NCI-H1436 treated with DMSO at 0.1 percent for 48 hours (cell line): ENCODE data around the gene ATF2.
"Not testable (repeated sequence)": the region's sequence is repeated elsewhere in the genome, so short reads cannot be mapped to it uniquely, and the experiment has no call there.

Experiments used
- DNase-seq: peaks from one replicate; lab custom pipeline; 2025; lab: John Stamatoyannopoulos, UW

Gene ATF2

GRCh38 chr2:175166216-175166824, 1.7 kb downstream of the ATF2 start:
- no peak for DNase-seq

GRCh38 chr2:175164235-175164634, 3.8 kb downstream of the ATF2 start:
- no peak for DNase-seq

- no peak for DNase-seq
Observed at GRCh38 chr2:175158894-175159293, 9.1 kb downstream of the ATF2 start.

- no peak for DNase-seq
Observed at GRCh38 chr2:175156534-175156933, 11.5 kb downstream of the ATF2 start.

- DNase-seq = no peak
Observed at GRCh38 chr2:175154661-175155082, 13.3 kb downstream of the ATF2 start.

GRCh38 chr2:175152242-175152641, 15.8 kb downstream of the ATF2 start:
- no peak for DNase-seq

- no peak for DNase-seq
Observed at GRCh38 chr2:175151791-175152190, 16.2 kb downstream of the ATF2 start.

- DNase-seq = no peak
Observed at GRCh38 chr2:175147186-175147585, 20.8 kb downstream of the ATF2 start.

- DNase-seq = no peak
Observed at GRCh38 chr2:175143678-175144077, 24.3 kb downstream of the ATF2 start.

- no peak for DNase-seq
Observed at GRCh38 chr2:175143191-175143590, 24.8 kb downstream of the ATF2 start.

GRCh38 chr2:175140332-175140731, 27.7 kb downstream of the ATF2 start:
- DNase-seq = no peak

GRCh38 chr2:175137793-175138192, 30.2 kb downstream of the ATF2 start:
- DNase-seq = no peak

GRCh38 chr2:175136334-175137215, 31.4 kb downstream of the ATF2 start:
- DNase-seq = no peak

- DNase-seq = no peak
Observed at GRCh38 chr2:175135862-175136261, 32.1 kb downstream of the ATF2 start.

- DNase-seq = no peak
Observed at GRCh38 chr2:175135177-175135576, 32.8 kb downstream of the ATF2 start.

- no peak for DNase-seq
Observed at GRCh38 chr2:175131252-175131651, 36.8 kb downstream of the ATF2 start.

GRCh38 chr2:175126661-175127060, 41.3 kb downstream of the ATF2 start:
- DNase-seq = no peak

GRCh38 chr2:175123254-175123653, 44.7 kb downstream of the ATF2 start:
- DNase-seq = no peak

GRCh38 chr2:175111200-175111657, 56.8 kb downstream of the ATF2 start:
- DNase-seq = no peak

- not testable (repeated sequence) for DNase-seq
Observed at GRCh38 chr2:175108091-175108490, 59.9 kb downstream of the ATF2 start.

- no peak for DNase-seq
Observed at GRCh38 chr2:175107146-175107545, 60.9 kb downstream of the ATF2 start.

- DNase-seq = no peak
Observed at GRCh38 chr2:175103191-175103590, 64.8 kb downstream of the ATF2 start.

GRCh38 chr2:175101514-175101913, 66.5 kb downstream of the ATF2 start:
- no peak for DNase-seq
